Stimulated activated CD4-positive, alpha-beta T cell treated with anti-CD3 and anti-CD28 coated beads, Interleukin-12 subunit alpha, Interleukin-12 subunit beta, amount 100 ng/mL, for 4 hours (primary cell): ENCODE data around the gene GMDS.

Source experiments
- DNase-seq: peaks from one replicate; pipeline ENCODE4 v3.0.0-alpha.2; 2020

GMDS gene

DNA sequence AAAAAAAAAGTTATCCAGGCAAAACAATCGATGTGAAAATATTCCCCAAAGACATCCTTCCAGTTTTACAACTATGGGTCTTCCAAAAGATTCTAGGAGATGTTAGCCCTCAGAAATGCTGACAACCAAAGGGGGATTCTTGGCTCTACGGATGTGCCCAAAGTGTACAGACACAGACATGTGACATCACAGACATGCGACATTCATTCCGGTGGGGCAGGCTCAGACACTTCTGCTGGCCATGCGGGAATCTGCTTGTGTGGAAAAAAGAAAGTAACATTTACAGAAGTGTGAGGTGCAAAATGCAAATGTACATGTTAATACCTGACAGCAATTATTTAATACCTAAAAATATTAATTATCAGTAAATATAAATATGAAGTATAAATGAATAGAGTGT is 367.1 kb downstream of the GMDS start:
- no peak for DNase-seq

DNA sequence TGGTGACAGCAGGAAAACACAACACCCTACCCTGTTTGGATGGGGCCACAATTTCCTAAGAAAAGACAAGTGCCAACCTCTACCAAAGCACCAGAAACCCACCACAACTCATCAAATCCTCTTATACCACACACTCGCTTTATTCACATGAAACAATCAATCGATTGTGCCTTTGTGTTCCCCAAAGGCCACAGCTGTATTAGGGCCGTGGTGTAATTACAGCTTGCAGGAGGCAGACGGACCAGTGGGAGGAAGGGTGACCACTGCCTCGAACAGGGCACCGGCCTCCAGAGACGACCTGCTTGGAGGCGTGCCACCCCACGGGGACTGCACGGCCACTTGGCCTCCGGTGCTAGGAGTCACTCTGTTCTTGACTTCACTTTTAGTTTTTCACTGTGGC is 371.6 kb downstream of the GMDS start:
- no peak for DNase-seq

DNA sequence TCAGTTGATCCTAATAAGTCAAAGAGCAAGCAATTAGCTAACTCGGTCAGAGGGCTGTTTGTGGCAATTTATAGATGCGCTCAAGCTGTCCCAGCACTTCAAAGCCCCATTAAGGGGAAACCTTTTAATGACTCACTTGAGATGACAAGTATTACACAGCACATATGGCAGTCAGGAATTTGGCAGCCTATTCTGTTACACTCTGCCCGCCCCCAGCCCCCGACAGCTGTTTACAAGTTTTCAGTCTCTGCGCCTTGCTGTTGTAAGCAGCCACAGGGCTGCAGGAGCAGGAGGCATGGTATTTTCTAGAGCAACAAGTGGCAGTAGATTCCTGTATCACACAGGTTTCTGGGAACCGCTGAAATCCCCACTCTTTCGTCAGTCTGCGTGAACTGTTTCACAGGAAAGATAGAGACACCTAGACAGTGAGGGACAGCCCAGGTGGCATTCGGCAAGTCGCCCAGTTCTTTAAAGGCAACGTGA is 372.7 kb downstream of the GMDS start:
- DNase-seq: no peak

DNA sequence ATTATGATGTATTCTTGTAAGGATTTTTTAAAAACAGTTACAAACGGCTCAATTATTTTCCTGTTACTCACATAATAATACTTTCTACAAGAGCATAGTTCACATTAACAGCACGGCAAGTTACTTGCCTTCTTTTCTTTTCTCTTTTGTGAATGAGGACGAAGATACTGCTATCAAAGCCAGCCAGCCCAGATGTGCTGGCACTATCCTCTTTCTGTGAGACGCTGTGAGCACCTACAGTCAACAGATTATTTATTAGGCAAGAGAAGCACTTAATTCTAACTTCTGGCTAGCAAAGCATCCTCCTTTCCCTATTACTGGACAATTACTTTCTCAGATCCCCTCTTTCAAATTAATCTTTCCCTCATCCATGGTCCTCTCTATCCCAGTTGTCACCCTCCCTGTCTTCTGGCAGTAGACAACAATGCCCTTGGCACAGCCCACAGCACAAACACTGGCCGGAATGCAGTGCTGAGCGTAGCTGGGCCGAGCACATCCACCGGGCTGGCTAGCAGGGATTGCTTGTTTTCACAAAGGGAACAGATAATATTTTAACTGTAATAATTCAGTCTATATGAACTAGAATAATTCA is 373.6 kb downstream of the GMDS start:
- DNase-seq: no peak

DNA sequence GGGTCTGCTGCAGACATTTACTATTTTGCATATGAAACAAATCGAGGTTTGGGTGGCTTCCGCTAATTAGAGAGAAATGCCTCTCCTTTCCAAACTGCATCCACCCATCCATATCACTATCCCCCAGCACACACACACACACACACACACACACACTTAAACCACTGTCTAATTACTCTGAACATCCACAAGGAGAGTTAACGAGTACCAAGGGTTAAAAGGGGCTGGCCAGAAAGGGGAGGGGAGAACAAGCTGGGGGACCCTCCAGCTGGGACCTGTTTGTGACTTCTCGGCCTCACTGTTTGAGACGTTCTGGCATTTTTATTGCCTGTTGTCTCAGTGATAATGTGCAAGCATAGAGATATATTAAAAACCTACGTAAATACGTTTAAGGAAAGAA is 374.5 kb downstream of the GMDS start:
- no peak for DNase-seq

DNA sequence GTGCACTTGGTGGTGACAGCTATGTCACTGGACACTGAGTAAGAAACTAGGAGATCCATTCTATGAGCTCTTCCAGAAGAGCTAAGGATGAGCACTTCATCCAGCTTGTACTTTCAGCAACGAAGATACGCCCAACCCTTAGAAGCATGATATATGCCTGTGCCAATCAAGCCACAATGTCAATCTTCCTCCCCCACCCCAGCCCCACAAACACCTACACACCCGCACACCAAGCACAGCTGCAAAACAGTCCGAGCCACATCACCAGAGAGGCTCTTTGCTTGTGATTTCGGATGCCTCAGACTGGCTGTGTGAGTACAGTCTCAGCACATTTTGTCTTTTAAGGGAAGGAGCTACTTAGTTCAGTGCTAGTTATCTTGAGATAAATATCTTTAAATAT is 375.2 kb downstream of the GMDS start:
- DNase-seq: no peak

DNA sequence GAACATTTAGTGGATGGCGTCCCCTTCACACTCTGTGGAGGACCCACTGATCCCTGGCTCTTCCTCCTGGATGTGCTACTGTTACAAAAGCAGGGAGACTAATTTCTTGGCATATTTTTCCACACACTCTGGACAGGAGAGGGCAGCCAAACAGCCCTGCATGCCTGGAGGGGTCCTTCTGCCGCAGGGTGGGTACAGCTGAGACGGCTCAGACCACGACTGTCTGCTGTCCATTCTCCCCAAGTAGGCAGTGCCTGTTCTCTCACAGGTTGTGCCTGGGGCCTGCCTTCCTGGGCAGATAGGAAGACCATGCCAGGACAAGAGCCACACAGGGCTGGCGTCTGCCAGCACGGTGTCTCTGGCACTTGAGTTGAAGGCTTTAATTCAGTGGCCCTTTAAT is 375.6 kb downstream of the GMDS start:
- DNase-seq: no peak

DNA sequence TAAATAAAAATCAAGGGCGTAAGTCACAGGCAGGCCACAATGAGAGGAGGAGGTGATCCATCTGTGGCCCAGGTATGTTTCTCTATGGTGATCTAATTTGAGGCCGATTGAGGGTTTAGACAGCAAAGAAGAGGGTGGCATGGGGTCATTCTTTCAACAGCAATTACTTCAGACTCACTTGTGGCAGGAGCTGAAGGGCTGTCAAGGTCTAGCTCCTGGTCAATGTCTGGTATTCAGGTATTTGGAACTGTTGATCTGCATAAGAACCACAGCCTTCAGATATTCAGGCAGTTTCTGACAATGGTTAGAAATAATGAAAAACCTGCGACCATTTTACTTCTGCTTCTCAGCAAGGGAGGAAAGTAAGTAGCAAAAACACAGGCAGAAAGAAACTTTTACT is 376.1 kb downstream of the GMDS start:
- no peak for DNase-seq

DNA sequence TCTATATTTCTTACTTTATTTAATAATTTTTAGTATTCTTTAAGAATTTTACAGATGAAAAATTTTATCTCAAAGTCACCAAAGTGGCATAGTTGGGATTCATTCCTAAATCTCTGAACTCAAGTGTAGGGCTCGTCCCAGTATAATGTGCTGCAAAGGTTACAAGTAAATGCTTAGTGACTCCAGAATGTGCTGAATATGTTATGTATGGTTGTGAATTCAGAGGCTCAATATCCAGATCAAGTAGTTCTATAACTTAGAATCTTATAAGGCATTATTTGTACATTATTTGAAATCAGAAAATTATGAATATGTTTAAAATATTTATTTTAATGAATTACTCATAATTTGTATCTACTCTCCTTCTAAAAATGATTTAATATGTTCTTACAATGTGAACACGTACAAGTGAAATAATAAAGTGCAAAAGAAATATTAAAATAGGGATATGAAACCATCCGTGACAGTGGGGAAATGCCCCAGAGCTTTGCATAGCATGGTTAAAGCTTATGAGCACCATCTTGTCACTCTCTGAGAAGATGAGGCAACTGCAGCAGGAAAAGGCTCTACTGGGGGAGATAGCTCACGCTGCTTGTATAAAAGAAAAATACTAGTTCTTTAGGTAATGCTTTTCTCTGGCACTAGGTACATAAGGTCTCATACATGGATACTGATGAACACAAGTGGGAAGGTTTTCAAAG is 376.7 kb downstream of the GMDS start:
- no peak for DNase-seq

DNA sequence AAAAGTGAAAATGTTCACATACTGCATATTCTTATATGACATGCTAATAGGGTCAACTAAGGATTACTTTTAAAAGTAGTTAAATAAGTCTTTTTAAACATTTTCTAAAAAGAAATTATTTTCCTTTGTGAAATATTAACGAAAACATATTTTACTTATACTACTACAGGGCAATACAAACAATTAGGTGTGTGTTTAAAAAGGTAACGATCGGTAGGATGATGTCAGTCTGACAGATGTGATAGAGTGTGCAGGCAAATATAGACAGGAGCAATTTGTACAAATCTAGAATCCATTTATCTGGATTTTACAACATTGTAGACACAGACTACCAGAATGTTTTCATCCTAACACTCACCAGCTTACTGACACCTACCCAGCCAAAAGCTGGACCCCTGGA is 378.2 kb downstream of the GMDS start:
- DNase-seq: no peak

DNA sequence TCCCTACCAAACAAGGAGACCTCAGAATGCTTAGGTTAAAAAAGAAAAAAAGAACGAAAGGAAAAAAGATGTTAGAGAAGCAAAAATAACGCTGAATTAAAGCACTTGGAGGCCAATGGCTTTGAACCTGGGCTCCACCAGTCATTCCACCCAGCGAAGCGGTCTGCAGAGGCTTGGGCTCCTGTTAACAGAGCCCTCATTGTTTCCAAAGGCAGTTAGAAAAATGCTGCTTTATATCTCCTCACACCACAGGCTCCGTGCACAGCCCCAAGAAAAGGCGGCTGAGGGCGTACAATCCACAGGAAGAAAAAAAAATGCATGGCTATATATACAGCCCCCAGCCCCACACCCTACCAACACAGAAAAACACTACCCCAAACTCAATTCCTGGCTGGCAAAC is 379.8 kb downstream of the GMDS start:
- no peak for DNase-seq

DNA sequence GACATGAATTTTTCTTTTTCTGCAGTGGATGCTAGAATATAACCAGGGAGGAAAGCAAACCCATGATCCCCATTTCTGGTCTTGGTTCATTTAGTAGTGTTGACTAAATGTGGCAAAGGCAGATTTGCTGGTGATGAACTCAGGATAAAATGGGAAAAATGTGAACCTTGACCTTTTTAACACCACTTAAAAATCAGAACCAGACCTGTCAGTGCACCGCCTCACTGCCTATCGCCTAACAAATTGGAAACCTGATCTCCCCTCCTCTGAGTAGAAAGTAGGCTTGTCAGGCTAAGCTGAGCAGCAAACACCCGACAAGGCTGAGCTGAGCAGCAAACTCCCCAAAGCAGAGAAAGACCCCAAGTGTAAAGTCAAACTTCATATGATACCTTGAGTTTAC is 380.9 kb downstream of the GMDS start:
- no peak for DNase-seq

DNA sequence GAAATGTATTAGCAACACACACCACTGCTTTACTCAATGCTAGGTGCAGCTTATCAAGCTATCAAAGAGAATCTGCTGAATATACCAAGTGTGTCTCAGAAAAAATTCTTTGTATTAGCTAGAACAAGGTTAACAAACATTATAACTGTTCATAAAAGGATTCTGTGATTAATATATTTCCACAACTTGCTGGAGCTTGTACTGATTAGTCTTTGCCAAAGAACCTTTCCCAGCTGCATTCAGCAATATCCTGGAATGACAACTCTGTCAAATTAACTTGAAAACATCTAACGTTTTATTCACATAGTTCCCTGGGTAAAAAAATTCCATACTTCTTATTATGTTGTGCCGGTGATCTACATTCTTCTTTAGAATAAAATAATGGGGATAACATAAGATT is 383.0 kb downstream of the GMDS start:
- no peak for DNase-seq

DNA sequence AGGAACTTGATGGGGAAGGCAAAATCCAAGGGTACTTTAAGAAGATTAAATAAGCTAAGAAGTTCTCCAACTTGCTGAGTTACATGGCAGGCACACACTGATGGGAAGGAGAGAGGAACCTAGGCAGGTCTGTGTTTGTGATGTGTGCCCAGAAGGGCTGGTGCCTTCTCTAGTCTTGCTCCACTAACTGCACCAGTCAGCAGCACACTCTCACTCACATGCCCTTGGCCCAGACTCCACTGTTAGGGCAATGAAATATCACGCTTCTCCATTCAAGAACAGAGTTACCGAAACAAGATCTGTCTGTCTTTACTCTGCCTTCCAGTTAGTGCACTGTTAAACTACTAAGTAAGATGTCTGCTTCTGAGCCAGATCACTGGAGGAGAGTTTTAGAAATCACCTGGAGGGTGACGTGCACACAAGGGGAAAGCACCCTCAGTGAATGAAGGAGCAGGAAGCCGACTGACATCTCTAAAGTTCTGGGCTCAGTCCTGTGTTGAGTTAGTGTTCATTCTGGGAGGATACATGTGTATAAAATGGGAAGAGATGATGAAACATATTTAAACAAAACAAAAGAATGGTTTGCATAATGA is 384.6 kb downstream of the GMDS start:
- DNase-seq: no peak

DNA sequence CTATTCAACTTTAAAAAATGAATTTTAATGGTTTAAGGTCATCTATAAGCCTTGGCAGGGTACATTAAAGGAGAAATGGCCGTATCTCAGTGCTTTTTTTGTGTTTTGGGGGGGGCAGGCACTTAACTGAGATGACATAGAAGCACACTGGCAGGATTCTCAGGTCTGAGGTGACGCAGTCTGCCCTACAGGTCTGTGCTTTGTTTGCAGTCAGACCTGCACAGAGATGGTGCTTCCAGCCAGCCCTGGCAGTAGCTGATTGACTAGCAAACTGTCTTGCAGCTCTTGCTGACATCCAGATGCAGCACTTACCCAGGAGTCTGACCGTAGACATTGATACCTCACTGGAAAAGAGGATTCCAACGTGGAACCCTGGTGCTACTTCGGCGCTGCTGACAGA is 386.5 kb downstream of the GMDS start:
- no peak for DNase-seq

DNA sequence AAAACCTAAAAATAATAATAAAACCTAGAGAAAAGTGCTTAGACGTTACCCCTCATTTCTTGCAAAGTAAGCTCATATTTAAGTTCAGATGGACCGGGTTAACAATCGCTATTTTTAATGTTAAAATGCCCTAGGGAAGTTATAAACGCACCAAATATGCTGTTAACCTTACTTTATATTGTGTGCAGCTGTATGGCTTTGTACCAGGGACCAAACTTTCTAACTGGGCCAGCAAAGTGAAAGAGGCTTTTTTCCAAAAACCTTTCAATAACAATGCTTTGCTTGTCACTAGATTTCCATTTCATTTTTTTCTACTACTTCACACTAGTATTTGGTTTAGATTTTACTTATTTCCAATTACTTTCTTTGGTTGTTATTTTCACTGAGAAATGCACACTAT is 387.2 kb downstream of the GMDS start:
- DNase-seq: no peak

DNA sequence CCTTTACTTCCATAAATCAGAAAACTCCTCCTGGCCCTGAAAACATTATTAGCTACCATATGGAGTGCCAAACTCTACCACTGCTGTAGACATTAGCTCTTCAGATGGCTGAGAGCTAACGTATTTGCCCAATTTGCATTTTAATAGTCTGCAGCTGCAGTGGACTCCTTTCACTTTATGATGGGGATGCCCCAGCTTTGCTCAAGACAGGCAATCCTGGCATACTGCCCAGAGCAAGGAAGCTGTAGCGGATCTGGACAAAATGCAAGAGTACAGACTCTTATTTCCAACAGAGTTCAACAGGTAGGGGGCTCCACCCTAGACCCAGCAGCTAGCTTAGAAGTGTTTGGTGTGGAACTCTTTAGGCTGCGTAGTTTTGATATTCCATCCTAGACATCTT is 389.0 kb downstream of the GMDS start:
- DNase-seq: no peak

DNA sequence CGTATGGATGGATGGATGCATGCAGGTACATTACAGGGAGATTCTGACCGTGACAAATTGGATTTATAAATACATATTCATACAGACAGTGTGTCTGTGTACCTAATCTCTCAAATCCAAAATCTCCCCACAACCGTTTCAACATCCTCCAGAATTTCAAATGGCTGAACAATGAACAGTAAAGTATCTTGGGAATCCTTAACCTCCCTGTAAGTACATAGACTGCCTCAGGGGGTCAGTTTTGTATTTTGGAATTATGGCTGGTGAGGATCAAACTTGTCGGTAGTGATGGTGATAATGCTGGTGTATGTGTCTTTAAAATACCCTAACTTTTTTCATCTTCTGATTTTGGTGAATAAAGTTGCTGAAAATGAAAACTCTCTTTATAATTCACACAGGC is 389.5 kb downstream of the GMDS start:
- no peak for DNase-seq

DNA sequence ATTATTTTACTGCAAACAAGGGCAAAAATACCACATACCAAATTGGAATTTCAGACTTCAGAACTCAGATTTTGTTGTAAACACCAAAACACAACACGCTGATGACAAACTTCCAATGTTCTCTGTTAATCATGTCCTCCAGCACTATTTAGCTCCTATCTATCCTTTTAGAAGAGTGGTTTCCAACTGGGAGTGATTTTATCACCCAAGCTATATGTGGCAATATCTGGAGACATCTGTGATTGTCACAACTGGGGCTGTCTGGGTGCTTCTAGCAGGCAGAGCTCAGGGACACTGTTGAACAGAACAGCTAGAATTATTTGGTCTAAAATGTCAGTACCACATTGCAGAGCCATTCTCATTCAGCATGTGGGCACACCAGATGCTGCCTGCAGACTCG is 391.1 kb downstream of the GMDS start:
- DNase-seq: no peak

DNA sequence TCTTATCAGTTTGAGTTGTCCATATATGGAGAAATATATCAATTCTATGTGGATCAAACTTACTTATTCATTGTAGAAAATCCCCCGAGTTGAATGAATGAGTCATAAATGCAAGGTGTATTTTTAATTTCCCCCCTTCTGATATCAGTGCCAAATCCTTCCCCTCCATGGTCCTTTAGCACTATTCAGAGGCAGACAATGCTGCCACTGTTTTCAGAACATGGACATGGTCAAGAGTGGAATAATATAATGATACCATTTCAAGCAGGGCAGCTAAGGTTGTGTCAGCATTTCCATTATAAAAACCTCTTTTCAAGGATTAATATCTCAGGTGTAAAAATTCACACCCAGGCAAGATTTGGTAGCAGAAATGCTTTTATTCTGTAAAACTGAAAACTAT is 391.6 kb downstream of the GMDS start:
- DNase-seq: no peak

DNA sequence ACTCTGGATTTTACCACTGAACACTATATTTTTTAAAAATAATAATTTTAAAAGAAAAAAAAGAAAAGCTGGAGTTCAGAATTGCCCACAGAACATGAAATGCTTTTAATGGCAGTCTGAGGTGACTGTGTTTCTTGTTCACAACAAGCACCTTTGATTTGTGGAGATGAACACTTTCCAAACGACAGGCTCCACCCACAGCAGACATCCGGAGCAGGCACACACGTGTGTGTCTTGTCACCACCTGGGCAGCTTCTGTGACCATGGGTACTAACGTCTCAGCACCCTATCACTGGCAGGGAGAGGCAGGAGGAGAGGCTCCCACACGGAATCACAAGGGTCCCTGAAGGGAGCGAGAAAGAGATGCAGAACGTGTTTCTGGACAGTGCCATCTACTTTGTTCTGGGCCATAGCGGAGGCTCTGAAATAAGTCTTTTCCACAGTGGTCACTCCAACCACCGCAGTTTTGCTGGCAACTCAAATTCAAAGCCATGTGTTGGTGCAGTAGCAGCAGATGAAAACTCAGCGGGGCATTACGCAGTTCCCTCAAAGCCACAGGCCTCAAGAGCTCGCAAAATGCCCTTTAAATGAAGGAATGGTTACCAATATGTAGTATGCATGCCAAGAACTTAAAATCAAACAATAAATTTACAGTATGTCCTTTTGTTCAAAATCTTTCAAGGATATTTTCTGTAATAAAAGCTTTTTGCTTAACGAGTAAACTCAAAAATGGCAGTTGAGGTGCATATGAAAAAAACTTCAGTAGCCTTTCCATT is 393.5 kb downstream of the GMDS start:
- DNase-seq: no peak

DNA sequence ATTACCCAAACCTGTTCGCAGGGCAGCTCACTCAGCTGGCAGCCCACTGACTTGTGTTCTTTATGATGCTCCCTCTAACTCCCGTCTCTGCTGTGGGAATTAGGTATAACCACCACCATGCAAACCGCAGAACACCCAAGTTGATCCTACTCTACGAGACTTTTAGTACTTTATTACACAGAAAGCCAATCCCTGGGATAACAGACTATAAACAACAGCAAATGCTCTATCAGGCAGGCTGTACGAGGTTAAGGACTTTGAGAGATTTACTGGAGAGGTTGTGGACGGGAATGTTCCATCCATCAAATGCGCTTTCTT is 394.6 kb downstream of the GMDS start:
- no peak for DNase-seq

DNA sequence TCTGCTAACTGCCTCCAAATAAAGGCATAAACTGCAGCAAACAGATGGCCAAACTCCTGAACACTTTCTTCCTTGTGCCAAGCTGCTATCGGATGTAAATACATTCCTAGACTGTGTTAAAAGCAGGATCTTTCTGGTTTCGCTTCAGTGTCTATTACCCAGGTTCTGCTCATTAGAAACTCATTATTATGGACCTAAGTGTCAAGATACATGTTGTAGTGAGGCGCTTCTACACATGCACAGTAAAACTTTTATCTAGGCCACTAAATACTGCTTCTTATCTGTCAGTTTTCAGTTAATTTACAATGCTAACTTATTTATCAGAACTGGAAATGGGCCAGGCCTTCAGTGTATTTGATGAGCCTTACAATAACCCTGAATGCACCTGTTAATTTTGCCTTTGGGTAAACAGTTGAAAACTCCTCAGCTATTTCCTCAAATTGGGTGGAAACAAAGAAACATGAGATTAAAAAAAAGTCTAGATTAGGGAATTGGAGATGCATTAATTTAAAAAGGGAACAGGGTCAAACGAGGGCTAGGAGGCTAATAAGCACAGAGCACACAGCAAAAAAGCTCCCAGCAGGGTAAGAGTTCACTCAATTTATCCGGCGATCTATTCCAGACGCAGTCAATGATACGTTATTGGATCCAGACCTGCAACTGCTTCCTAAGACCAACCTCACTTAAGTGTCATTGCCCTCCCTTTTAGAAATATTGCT is 395.1 kb downstream of the GMDS start:
- no peak for DNase-seq
